ENCODE data around the gene CAMK1D. TPM values are rescaled to one million over a fixed set of nuclear protein-coding genes. Genes with fewer than 3 reads are reported as not detected.
"Not testable (repeated sequence)": the region's sequence is repeated elsewhere in the genome, so short reads cannot be mapped to it uniquely, and the experiment has no call there.

The CAMK1D gene
- total RNA-seq, 1 experiment from 2014 or later: 11.0 TPM

DNA sequence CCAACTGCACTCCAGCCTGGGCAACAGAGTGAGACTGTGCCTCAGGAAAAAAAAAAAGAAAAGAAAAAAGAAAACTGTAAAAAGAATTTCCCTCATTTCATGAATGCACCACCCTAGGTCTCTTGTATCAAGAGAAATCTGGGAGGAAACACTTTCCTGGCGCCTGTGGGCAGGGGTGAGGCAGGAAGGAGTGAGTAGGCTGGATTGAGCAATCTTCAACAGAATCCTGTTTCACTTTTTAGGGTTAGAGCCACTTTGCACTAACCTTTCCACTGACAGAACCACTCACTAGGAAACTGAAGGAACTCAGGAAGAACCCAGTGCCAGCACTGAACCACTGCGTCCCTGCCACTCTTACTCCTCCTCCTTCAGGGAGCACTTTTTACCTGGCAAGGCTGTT lies 370.0 kb downstream of the CAMK1D start:
- no peak for DNase-seq (ENCODE audit: low read depth)
- in situ Hi-C loops (cut with HindIII; ENCODE audit: low pct_unique_long_range_greater_than_20kb, low sequenced_read_pairs): loop anchor here (25.0 kb wide), 2 partner anchors 343 to 457 kb away; no protein-coding TSS in a partner anchor

- DNase-seq (ENCODE audit: low read depth): peak; percentile 95
- in situ Hi-C loops (cut with HindIII; ENCODE audit: low pct_unique_long_range_greater_than_20kb, low sequenced_read_pairs): loop anchor here (25.0 kb wide), 2 partner anchors 342 to 458 kb away; no protein-coding TSS in a partner anchor
These were observed 371.1 kb downstream of the CAMK1D start for GRCh38 chr10:12720217-12720981.

DNA sequence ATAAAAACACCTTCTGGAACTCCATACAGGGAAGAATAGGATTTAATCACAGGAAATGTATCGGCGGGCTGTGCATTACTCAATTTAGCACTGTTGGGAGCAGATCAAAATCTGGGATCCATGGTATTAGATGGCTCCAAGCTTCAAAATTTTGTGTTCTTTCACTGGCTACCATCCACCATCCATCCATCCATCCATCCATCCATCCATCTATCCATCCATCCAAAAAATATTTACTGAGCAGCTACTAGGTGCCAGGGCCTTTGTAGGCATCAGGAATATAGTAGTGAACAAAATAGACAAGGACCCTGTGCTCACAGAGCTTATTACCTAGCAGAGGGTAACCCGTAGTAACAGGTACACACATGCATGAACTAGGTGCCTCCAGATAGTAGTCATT lies 372.0 kb downstream of the CAMK1D start:
- DNase-seq (ENCODE audit: low read depth): no peak
- in situ Hi-C loops (cut with HindIII; ENCODE audit: low pct_unique_long_range_greater_than_20kb, low sequenced_read_pairs): loop anchor here (25.0 kb wide), 2 partner anchors 341 to 459 kb away; no protein-coding TSS in a partner anchor

DNA sequence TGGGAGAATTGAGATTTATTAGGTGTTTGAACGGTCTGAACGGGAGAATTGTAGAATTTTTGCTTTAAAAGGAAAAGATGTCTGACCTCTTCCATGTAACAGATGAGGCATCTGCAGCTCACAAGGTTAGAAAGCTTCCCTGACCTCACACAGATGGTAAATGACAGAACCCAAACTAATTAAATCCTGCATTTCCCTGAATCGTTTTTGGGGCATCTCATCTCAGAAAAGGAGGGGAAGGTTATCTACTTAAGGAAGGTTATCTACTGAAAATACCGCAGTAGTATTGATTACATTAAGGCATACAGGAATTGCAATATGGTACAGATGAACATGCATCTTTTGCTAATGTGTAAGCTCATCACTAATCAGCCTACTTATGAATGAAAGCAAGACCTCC lies 373.9 kb downstream of the CAMK1D start:
- DNase-seq (ENCODE audit: low read depth): no peak
- in situ Hi-C loops (cut with HindIII; ENCODE audit: low pct_unique_long_range_greater_than_20kb, low sequenced_read_pairs): loop anchor here (25.0 kb wide), 2 partner anchors 339 to 461 kb away; no protein-coding TSS in a partner anchor

GRCh38 chr10:12724807-12725579 lies 375.6 kb downstream of the CAMK1D start:
- no peak for DNase-seq (ENCODE audit: low read depth)
- in situ Hi-C loops (cut with HindIII; ENCODE audit: low pct_unique_long_range_greater_than_20kb, low sequenced_read_pairs): loop anchor here (25.0 kb wide), 2 partner anchors 337 to 463 kb away; no protein-coding TSS in a partner anchor

DNA sequence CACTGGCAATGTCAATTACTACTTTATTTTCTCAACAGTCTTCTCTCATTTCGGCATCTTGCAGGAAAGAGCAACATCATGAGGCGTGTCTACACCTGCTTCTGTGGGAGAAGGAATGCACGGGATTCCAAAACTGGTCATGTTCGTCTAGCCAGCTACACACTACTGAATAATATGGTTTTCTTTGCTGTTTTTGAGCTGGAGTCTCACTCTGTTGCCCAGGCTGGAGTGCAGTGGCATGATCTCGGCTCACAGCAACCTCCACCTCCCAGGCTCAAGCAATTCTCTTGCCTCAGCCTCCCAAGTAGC lies 376.2 kb downstream of the CAMK1D start:
- DNase-seq (ENCODE audit: low read depth); in situ Hi-C loops (cut with HindIII; ENCODE audit: low pct_unique_long_range_greater_than_20kb, low sequenced_read_pairs): not testable (repeated sequence)

DNA sequence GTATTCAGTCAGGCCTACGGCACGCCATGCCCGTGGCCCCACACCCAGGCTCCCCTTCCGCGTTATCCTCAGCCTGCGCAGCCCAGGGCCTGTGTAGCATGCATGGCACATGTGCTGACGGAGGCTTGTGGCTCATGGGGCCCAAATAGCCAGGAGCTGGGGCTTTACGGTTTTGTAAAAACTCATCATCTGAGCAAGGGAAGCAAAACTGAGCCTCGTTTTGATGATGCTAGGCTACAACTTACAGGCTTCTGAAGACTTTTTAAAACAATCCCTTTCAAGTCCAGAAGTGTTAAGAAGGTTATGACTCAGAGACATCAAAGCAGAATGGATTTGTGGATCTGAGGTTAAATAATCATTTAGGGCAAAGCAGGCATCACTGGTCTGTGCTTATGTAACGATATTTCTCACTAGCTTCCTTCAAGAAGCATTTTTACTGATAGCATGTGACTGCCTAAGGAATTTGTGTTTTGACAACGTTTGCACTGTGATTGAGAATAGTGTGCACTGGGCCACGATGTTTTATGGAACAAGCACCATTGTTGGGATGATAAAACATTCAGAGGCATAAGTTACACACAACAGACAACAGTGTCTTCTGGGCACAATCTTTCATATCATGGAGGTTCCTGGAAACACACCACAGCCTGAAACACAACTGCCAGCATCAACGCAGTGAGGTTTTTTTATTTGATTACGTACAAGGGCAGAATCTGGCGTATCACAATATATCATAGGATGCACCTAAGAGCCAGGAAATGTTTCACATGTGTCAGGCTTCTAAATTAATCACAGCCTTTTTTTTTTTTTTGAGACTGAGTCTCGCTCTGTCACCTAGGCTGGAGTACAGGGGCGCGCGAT lies 377.9 kb downstream of the CAMK1D start:
- peak; percentile 80 for DNase-seq (ENCODE audit: low read depth)
- in situ Hi-C loops (cut with HindIII; ENCODE audit: low pct_unique_long_range_greater_than_20kb, low sequenced_read_pairs): no loop called here

DNA sequence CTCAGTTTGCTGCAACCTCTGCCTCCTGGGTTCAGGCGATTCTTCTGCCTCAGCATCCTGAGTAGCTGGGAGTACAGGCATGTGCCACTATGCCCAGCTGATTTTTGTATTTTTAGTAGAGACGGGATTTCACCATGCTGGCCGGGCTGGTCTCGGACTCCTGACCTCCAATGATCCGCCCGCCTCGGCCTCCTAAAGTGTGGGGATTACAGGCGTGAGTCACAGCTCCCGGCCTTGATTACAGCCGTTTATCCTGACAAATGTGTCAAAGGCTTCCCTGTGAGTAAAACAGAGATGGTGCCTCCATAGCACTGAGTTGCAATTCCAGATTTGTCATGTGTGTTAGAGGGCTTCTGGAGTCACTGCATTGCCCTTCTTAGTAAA lies 378.5 kb downstream of the CAMK1D start:
- peak; percentile 68 for DNase-seq (ENCODE audit: low read depth)
- in situ Hi-C loops (cut with HindIII; ENCODE audit: low pct_unique_long_range_greater_than_20kb, low sequenced_read_pairs): no loop called here

- in situ Hi-C loops (cut with HindIII; ENCODE audit: low pct_unique_long_range_greater_than_20kb, low sequenced_read_pairs): no loop called here
These were observed 379.1 kb downstream of the CAMK1D start for GRCh38 chr10:12728494-12728893.

GRCh38 chr10:12729885-12730284 lies 380.5 kb downstream of the CAMK1D start:
- DNase-seq (ENCODE audit: low read depth): no peak
- in situ Hi-C loops (cut with HindIII; ENCODE audit: low pct_unique_long_range_greater_than_20kb, low sequenced_read_pairs): no loop called here

More at GRCh38 chr10:12728494-12728893, 379.1 kb downstream of the CAMK1D start:
- no peak for DNase-seq (ENCODE audit: low read depth)

GRCh38 chr10:12730809-12731519 lies 381.6 kb downstream of the CAMK1D start:
- no peak for DNase-seq (ENCODE audit: low read depth)
- in situ Hi-C loops (cut with HindIII; ENCODE audit: low pct_unique_long_range_greater_than_20kb, low sequenced_read_pairs): no loop called here

DNA sequence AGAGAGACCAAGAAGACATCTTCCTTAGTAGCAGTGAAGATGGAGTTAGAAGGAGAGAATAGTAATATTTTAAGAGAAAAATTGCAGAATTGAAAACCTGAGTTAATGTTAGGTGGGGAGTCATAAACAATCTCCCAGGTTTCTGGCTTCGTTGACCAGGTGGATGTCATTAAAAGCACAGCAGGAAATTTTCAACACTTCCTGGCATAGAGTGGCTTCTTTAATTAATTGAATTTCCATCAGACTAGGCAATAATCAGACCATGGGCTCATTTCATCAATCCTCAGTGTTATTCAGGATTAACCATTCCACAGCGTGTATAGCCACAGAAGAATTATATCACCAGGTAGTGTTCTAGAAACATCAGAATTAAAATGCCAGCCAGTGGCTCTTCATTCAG lies 383.9 kb downstream of the CAMK1D start:
- in situ Hi-C loops (cut with HindIII; ENCODE audit: low pct_unique_long_range_greater_than_20kb, low sequenced_read_pairs): no loop called here
- no peak for DNase-seq (ENCODE audit: low read depth)

DNA sequence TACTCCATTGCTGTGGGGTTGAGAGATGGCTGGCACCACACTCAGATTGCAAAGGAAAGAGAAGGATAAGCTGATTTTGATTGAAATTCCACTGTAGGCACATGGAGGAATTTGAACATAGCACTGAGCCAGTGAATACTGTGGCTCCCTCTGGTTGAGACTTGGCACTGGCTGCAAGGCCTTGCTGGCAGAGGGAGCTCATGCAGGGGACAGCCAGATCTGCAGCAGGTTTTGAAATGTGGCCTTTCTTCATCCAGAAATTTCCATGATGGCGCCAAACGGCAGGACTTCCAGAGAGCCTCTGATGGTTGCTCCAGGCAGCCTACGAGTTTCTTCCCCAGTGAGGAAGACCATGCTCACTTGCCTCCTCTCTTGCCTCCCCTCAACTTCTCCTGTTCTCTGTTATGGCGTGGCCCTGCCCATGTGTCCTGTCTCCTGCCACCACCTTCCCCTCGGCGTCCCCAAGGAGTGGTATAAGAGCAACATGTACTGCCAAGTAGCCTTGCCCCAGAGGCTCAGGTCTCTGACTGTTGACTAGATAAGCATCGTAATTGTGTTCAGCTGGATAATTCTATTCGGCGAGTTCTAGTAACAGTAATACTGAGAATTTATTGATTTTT lies 386.6 kb downstream of the CAMK1D start:
- in situ Hi-C loops (cut with HindIII; ENCODE audit: low pct_unique_long_range_greater_than_20kb, low sequenced_read_pairs): no loop called here
- no peak for DNase-seq (ENCODE audit: low read depth)

DNA sequence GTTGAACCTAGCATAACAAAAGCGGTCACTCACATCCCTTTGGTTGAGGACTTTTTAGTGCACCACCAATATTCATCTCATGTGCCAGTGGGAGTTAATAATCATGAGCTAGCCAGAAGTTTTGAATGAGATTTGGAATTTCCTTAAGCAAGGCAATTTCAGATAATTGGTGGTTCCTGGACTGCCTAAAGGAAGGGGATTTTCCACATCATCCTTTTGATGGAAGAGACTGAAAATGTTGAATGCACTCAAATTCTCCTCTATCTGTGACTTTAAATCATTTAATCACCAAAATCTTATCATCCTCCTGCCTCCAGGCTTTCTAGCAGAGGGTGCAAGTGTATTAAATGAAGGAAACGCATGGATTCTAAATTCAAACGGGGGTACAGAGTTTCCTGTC lies 391.5 kb downstream of the CAMK1D start:
- in situ Hi-C loops (cut with HindIII; ENCODE audit: low pct_unique_long_range_greater_than_20kb, low sequenced_read_pairs): no loop called here
- DNase-seq (ENCODE audit: low read depth): no peak

DNA sequence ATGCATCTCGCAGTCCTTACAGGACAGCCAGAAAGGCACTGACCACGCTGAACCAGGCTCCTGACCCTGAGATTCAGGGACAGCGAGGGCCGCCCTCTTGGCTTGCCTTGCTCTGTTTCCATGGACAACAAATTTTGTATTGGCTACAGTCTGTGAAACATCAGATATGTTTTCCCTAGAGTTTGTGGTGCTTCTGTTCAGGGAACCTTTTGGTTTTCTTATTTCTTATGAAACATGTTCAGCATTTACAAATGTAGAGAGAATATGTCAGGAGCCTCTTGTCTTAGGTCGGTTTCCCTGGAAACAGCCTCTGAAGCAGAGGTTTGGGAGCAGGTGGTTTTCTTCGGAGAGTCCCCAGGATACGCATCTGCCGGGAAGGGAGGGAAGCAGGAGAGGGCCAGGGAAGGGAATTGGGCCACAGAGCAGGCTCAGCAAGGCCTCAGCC lies 392.0 kb downstream of the CAMK1D start:
- DNase-seq (ENCODE audit: low read depth): no peak
- in situ Hi-C loops (cut with HindIII; ENCODE audit: low pct_unique_long_range_greater_than_20kb, low sequenced_read_pairs): no loop called here

DNA sequence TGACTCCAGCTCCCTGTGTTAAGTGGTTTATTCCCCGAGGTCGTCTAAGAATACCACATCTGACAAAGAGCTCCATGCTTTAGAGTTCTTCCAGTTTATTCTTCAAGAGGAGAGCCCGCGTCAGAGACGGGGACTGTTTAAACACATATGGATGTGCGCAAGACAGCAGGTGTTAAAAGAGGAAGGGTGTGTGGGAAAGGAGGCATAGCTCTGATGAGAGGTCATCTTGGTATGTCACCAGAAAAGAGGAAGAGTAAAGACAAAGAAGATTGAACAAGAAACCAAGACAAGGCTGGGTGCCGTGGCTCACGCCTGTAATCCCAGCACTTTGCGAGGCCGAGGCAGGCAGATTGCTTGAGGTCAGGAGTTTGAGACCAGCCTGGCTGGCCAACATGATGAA lies 393.4 kb downstream of the CAMK1D start:
- DNase-seq (ENCODE audit: low read depth): no peak
- in situ Hi-C loops (cut with HindIII; ENCODE audit: low pct_unique_long_range_greater_than_20kb, low sequenced_read_pairs): no loop called here

DNA sequence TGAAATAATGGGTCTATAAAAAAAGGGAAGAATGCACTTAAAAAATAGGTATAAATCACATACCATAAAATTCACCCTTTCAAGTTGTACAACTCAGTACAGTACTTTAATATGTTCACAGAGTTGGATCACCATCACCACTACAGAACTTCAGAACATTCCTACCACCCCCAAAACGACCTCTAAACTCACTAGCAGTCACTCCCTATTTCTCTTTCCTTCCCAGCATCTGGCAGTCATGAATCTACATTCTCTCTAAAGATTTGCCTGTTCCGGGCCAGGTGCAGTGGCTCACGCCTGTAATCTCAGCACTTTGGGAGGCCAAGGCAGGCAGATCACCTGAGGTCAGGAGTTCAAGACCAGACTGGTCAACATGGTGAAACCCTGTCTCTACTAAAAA lies 394.1 kb downstream of the CAMK1D start:
- in situ Hi-C loops (cut with HindIII; ENCODE audit: low pct_unique_long_range_greater_than_20kb, low sequenced_read_pairs); DNase-seq (ENCODE audit: low read depth): not testable (repeated sequence)

Measured in Caki2 (cell line).